Testis (tissue), 3 donors: Measurements from ENCODE around the gene FARP1. TPM values are rescaled to one million over a fixed set of nuclear protein-coding genes. Genes with fewer than 3 reads are reported as not detected.
"Not testable (repeated sequence)": the region's sequence is repeated elsewhere in the genome, so short reads cannot be mapped to it uniquely, and the experiment has no call there.

Experiments used
- DNase-seq: peaks from one replicate; pipeline ENCODE4 v3.0.0-alpha.2; 2019
- H3K27ac ChIP-seq, 2 donors: fragments of 200-600 bp; sonication (generic); one replicate each; pipeline ENCODE4 v1.5.1; 2019
- H3K27me3 ChIP-seq: fragments of 200-600 bp; sonication (generic); one replicate; pipeline ENCODE4 v1.5.1; 2019
- H3K36me3 ChIP-seq: fragments of 200-600 bp; sonication (generic); one replicate; pipeline ENCODE4 v1.5.1; 2017; ENCODE audit warnings: low read depth; ENCODE audit errors: missing control alignments
- H3K4me1 ChIP-seq: fragments of 200-600 bp; sonication (generic); one replicate; pipeline ENCODE4 v1.5.1; 2019
- H3K4me3 ChIP-seq, 2 donors: fragments of 200-600 bp; sonication (generic); one replicate each; pipeline ENCODE4 v1.5.1; 2017 to 2019
- H3K9me3 ChIP-seq: fragments of 200-600 bp; sonication (generic); one replicate; pipeline ENCODE4 v1.5.1; 2017
- POLR2A ChIP-seq: fragments of 450-650 bp; IDR thresholded peaks from one replicate; pipeline ENCODE4 v1.6.1; 2017; ENCODE audit warnings: antibody characterized with exemption, mild to moderate bottlenecking, moderate library complexity
- WGBS, 2 donors: methylation state at CpG; one replicate each; pipeline ENCODE4 v1.1.5; 2018; 5-methylcytosine and 5-hydroxymethylcytosine counted together
- intact Hi-C: fragments of 100-400 bp; cut with DNase I; formaldehyde crosslinking; loops from one replicate; pipeline ENCODE4 v1.15.1; 2023; ENCODE audit warnings: low total_unique reads
- polyA plus RNA-seq: library from polyadenylated mRNA; stranded (reverse); fragments of 350-450 nt; fragmentation: Illumina TruSeq; extraction: RNeasy Lipid Tissue Mini Kit (QIAGEN cat#74804); gene quantifications from one replicate; pipeline ENCODE4 v1.2.3, GENCODE V29; 2014; ENCODE audit warnings: low read depth, low replicate concordance; ENCODE audit not compliant: insufficient read depth
- total RNA-seq, 2 donors: library from RNA; depleted of rRNA; stranded (reverse); fragments of >200 nt; gene quantifications; one replicate each; pipeline ENCODE4 v1.2.3, GENCODE V29; 2016
- TF ChIP-seq, protein P1 (sequence below), 3 experiments: fragments of 450-650 bp in 2 of 3; fragments of 200-600 bp in 1 of 3; sonication (generic) in 1 of 3; IDR thresholded peaks; one replicate each; pipeline ENCODE4 v1.5.1; 2016 to 2019; ENCODE audit warnings: antibody characterized with exemption in 3 of 3, mild to moderate bottlenecking in 2 of 3, moderate library complexity in 1 of 3

The FARP1 gene
- total and polyA plus RNA-seq, 3 donors from 2014 or later: 54.0 to 130 (median 69.1) TPM

GRCh38 chr13:98225036-98225940, 82.4 kb downstream of the FARP1 start:
- H3K27ac ChIP-seq: no peak overlapping the region
- no peak for DNase-seq
- H3K4me3 ChIP-seq: no peak overlapping the region
- H3K27me3 ChIP-seq: no peaks in the 10 kb centered on the region
- H3K9me3 ChIP-seq: no peaks in the 10 kb centered on the region
- 92 to 95% methylated on average over 20 of the region's 20 CpGs for WGBS, 2 donors
- TF ChIP-seq POLR2A: no peak
- TF ChIP-seq, protein P1, sequence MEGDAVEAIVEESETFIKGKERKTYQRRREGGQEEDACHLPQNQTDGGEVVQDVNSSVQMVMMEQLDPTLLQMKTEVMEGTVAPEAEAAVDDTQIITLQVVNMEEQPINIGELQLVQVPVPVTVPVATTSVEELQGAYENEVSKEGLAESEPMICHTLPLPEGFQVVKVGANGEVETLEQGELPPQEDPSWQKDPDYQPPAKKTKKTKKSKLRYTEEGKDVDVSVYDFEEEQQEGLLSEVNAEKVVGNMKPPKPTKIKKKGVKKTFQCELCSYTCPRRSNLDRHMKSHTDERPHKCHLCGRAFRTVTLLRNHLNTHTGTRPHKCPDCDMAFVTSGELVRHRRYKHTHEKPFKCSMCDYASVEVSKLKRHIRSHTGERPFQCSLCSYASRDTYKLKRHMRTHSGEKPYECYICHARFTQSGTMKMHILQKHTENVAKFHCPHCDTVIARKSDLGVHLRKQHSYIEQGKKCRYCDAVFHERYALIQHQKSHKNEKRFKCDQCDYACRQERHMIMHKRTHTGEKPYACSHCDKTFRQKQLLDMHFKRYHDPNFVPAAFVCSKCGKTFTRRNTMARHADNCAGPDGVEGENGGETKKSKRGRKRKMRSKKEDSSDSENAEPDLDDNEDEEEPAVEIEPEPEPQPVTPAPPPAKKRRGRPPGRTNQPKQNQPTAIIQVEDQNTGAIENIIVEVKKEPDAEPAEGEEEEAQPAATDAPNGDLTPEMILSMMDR (IDR thresholded peaks at IDR 0.05): no peak
- H3K36me3 ChIP-seq: no peaks in the 10 kb centered on the region
- peaks cover 9% of the 10 kb centered on the region for H3K4me1 ChIP-seq
- intact Hi-C loops: no loop called here

DNA sequence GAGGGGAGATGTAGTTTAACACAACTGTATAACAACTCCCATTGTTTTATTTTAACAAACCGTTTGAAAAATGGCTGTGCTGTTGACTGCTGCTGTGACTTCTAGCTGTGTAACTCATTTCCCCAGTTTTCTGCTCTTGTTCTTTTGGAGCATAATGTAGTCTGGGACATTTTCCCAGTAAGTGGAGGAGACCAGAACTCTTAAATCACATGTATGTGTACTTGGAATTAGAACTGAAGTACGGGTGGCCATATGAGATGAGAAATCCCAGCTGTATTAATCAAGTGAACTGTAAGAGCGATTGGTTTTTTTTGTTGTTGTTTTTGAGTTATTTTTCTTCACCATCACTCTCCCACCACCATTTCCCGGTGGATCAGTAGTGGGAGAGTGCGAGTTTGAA, 83.6 kb downstream of the FARP1 start:
- Histone ChIP-seq H3K36me3 (no peaks in the 10 kb centered on the region), H3K4me3 (no peak overlapping the region), H3K27ac (no peak overlapping the region), H3K9me3 (no peaks in the 10 kb centered on the region), H3K4me1 (no peaks in the 10 kb centered on the region), H3K27me3 (no peaks in the 10 kb centered on the region)
- TF ChIP-seq, protein P1 (IDR thresholded peaks at IDR 0.05): no peak
- no peak for TF ChIP-seq POLR2A
- WGBS, 2 donors: 59 to 68% methylated on average over 5 of the region's 5 CpGs
- no peak for DNase-seq
- intact Hi-C loops: no loop called here

DNA sequence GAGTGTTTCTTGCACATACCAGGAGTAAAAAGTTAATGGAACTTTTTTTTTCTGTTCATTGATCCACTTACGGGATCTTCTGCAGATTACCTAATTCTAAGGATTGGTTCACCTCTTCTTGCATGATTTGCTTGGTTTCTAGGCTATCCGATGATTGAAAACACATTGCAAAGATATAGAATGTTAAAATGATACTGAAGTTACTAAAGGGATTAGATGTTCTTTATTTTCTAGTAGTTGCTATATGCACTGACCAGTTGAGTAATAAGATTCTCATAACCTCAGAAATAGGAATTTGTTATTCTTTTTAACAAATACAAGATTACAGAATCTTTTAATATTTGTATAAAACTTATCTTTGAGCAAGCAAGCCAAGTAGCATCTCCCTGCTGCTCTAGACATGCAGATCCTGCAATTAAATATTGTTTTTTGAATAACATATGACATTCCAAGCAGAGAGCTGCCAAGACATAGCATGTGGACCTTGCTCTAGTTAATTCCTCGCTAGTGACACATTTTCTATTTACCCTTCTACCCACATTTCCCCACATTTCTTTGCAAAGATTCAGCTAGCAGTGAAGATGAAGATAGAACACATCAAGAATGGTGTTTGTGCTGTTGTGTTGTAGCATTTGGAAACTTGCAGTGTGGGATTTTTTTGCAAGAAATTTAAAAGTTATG, 85.9 kb downstream of the FARP1 start:
- TF ChIP-seq POLR2A: no peak
- TF ChIP-seq, protein P1 (IDR thresholded peaks at IDR 0.05): no peak
- WGBS, 2 donors: 77 to 82% methylated on average over 3 of the region's 3 CpGs
- no peak overlapping the region for H3K4me3 ChIP-seq
- no peaks in the 10 kb centered on the region for H3K4me1 ChIP-seq
- H3K36me3 ChIP-seq: no peaks in the 10 kb centered on the region
- DNase-seq: no peak
- H3K27me3 ChIP-seq: no peaks in the 10 kb centered on the region
- H3K27ac ChIP-seq: no peak overlapping the region
- no peaks in the 10 kb centered on the region for H3K9me3 ChIP-seq
- intact Hi-C loops: no loop called here

DNA sequence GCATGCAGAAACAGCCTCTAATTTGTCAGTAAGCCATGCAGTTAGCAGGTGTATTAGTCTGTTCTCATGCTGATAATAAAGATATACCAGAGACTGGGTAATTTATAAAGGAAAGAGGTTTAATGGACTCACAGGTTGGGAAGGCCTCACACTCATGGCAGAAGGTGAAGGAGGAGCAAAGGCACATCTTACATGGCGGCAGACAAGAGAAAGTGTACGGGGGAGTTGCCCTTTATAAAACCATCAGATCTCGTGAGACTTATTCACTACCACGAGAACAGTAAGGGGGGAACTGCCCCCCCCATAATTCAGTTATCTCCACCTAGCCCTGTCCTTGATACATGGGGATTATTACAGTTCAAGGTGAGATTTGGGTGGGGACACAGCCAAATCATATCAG, 87.9 kb downstream of the FARP1 start:
- DNase-seq, intact Hi-C loops, H3K4me1 ChIP-seq, H3K9me3 ChIP-seq, H3K36me3 ChIP-seq, H3K27ac ChIP-seq, H3K4me3 ChIP-seq, H3K27me3 ChIP-seq: not testable (repeated sequence)
- WGBS, 2 donors: 87 to 92% methylated on average over 4 of the region's 4 CpGs

GRCh38 chr13:98232456-98232855, 89.6 kb downstream of the FARP1 start:
- H3K36me3 ChIP-seq: no peaks in the 10 kb centered on the region
- H3K27ac ChIP-seq: no peak overlapping the region
- no peaks in the 10 kb centered on the region for H3K27me3 ChIP-seq
- H3K4me3 ChIP-seq: no peak overlapping the region
- no peaks in the 10 kb centered on the region for H3K9me3 ChIP-seq
- WGBS, 2 donors: 94 to 99% methylated on average over 4 of the region's 4 CpGs
- intact Hi-C loops: no loop called here
- DNase-seq: no peak
- no peak for TF ChIP-seq POLR2A
- TF ChIP-seq, protein P1 (IDR thresholded peaks at IDR 0.05): no peak
- H3K4me1 ChIP-seq: no peaks in the 10 kb centered on the region
